NB4 (cell line): ENCODE results near the gene CDH12.

Experiments used
- CTCF ChIP-seq: IDR thresholded peaks from one replicate; pipeline ENCODE4 v1.5.1; 2012; ENCODE audit warnings: low read depth, low read length
- POLR2A ChIP-seq: IDR thresholded peaks from 2 replicates; pipeline ENCODE4 v1.6.1; 2011; ENCODE audit warnings: mild to moderate bottlenecking; ENCODE audit not compliant: insufficient read length; ENCODE audit errors: extremely low read depth

GRCh38 chr5:22036061-22036460 lies 817.1 kb downstream of the CDH12 start:
- TF ChIP-seq CTCF = no peak
- TF ChIP-seq POLR2A = no peak
